ENCODE data around the gene CFTR. TPM values are rescaled to one million over a fixed set of nuclear protein-coding genes. Genes with fewer than 3 reads are reported as not detected.

CFTR gene
- polyA plus RNA-seq, 2 of the 4 experiments (the other 2 are of a cell fraction), result 0.13 to 0.31 TPM

DNA sequence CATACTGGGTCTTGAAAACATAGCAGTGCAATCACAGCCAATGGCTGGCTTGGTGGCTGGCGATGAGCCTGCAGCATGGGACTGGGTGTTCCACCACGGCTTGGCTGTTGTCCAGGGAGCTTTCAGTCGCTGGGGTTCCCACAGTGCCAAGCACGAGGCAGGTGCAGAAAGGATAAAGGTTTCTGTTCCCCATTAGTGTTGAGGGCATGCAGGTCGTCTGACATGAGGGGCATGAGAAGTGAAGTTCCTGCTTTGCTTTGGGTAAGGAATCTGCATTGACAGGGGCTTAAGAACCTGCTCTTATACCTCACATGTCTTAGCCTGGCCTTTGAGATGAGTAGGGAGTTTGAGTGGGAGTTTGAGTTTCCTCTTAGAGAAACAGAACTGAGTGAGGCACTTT lies 9.0 kb upstream of the CFTR start:
- DNase-seq (ENCODE audit: low read depth in 1 of 2, low spot score in 1 of 2) (no peak), FAIRE-seq (no peak), ATAC-seq (no peak)
- POLR2A ChIA-PET, result no interaction called here
- Histone ChIP-seq H3K27ac (no peak overlapping the region), H3K4me3 (no peak overlapping the region), H3K4me1 (no peaks in the 10 kb centered on the region), H3K9me3 (no peaks in the 10 kb centered on the region), H3K4me2 (no peak overlapping the region)
- TF ChIP-seq EP300 (IDR thresholded peaks at IDR 0.05) (no peak), KDM1A (IDR thresholded peaks at IDR 0.05; ENCODE audit: low read depth) (no peak), RARB (CRISPR knock-in tag; IDR thresholded peaks at IDR 0.05) (no peak), TFCP2L1 (CRISPR knock-in tag; IDR thresholded peaks at IDR 0.05) (no peak), MAFK (IDR thresholded peaks at IDR 0.05; ENCODE audit: partially characterized antibody) (no peak), ZC3H11A (IDR thresholded peaks at IDR 0.05) (no peak), HOXB13 (CRISPR knock-in tag; IDR thresholded peaks at IDR 0.05; ENCODE audit: low read depth) (no peak), NFE2L2 (conservative IDR thresholded peaks at IDR 0.05; ENCODE audit: low read length) (no peak), ZNF302 (CRISPR knock-in tag; IDR thresholded peaks at IDR 0.05) (no peak), ELK1 (IDR thresholded peaks at IDR 0.05; ENCODE audit: low read depth, low read length) (no peak), RFX5 (IDR thresholded peaks at IDR 0.05) (no peak), POLR2AphosphoS2 (conservative IDR thresholded peaks at IDR 0.05; ENCODE audit: low read length) (no peak), PBX3 (IDR thresholded peaks at IDR 0.05) (no peak), CHD2 (IDR thresholded peaks at IDR 0.05; ENCODE audit: low read length, partially characterized antibody) (no peak), CHD4 (IDR thresholded peaks at IDR 0.05; ENCODE audit: borderline replicate concordance) (no peak)
- TF ChIP-seq, protein P1, sequence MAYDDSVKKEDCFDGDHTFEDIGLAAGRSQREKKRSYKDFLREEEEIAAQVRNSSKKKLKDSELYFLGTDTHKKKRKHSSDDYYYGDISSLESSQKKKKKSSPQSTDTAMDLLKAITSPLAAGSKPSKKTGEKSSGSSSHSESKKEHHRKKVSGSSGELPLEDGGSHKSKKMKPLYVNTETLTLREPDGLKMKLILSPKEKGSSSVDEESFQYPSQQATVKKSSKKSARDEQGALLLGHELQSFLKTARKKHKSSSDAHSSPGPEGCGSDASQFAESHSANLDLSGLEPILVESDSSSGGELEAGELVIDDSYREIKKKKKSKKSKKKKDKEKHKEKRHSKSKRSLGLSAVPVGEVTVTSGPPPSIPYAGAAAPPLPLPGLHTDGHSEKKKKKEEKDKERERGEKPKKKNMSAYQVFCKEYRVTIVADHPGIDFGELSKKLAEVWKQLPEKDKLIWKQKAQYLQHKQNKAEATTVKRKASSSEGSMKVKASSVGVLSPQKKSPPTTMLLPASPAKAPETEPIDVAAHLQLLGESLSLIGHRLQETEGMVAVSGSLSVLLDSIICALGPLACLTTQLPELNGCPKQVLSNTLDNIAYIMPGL (CRISPR knock-in tag; IDR thresholded peaks at IDR 0.05; ENCODE audit: borderline replicate concordance), result no peak
- TF ChIP-seq, protein P2, sequence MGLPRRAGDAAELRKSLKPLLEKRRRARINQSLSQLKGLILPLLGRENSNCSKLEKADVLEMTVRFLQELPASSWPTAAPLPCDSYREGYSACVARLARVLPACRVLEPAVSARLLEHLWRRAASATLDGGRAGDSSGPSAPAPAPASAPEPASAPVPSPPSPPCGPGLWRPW (IDR thresholded peaks at IDR 0.05), result no peak
- WGBS (ENCODE audit: missing lambda C conversion rate), result 25% methylated on average over 5 of the region's 5 CpGs
- CTCF ChIA-PET, result no interaction called here

DNA sequence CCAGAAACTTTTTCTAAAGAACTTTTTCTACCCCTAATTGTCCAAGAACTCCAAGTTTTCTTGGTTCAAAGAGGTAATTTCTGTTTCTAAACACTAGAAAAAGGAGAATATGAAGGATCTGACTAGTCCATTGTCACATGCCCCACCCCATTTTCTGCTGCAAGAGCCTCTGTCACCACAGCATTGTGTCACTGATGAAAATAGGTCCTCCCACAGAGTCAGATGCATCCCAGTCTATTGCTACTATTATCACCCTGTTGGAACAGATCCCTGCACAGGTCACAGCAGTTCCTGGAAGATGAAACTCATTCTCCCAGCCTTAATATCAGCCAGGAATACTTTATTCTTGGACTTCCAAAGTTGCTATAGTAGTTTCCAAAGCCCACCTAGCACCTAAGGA lies 7.5 kb upstream of the CFTR start:
- TF ChIP-seq FOSB (CRISPR knock-in tag; IDR thresholded peaks at IDR 0.05) (no peak), CTCF (IDR thresholded peaks at IDR 0.05) (no peak), GATA3 (IDR thresholded peaks at IDR 0.05; ENCODE audit: borderline replicate concordance) (no peak), NPAS2 (CRISPR knock-in tag; IDR thresholded peaks at IDR 0.05; ENCODE audit: borderline replicate concordance) (no peak), JUNB (IDR thresholded peaks at IDR 0.05) (no peak), TP53 (CRISPR knock-in tag; IDR thresholded peaks at IDR 0.05) (no peak), POLR2A (IDR thresholded peaks at IDR 0.05; ENCODE audit: low read length) (no peak), SMC3 (IDR thresholded peaks at IDR 0.05) (no peak), MAZ (IDR thresholded peaks at IDR 0.05; ENCODE audit: borderline replicate concordance, low read depth, low read length) (no peak), ELK1 (IDR thresholded peaks at IDR 0.05; ENCODE audit: low read depth, low read length) (no peak), ZC3H11A (IDR thresholded peaks at IDR 0.05) (no peak), RFX5 (IDR thresholded peaks at IDR 0.05) (no peak), EP300 (IDR thresholded peaks at IDR 0.05) (no peak)
- TF ChIP-seq, protein P1 (CRISPR knock-in tag; IDR thresholded peaks at IDR 0.05; ENCODE audit: borderline replicate concordance), result no peak
- ChIA-PET CTCF (interaction anchor here (0.7 kb wide), 1 partner anchor 243 kb away, joined by 3 read pairs; no protein-coding TSS in a partner anchor), POLR2A (no interaction called here)
- no peak for ATAC-seq
- no peak overlapping the region for H3K4me2 ChIP-seq
- DNase-seq (ENCODE audit: low read depth in 1 of 2, low spot score in 1 of 2), result no peak
- H3K27ac ChIP-seq, result no peak overlapping the region
- no peak overlapping the region for H3K4me3 ChIP-seq
- H3K4me1 ChIP-seq, result no peaks in the 10 kb centered on the region
- no peaks in the 10 kb centered on the region for H3K9me3 ChIP-seq
- FAIRE-seq, result no peak
